H9 (cell line): ENCODE results near the gene ALDH2. TPM values are rescaled to one million over a fixed set of nuclear protein-coding genes. Genes with fewer than 3 reads are reported as not detected.

ENCODE experiments used
- DNase-seq: peaks from one replicate; pipeline ENCODE4 v3.0.0-alpha.2; 2017
- H2AFZ ChIP-seq: one replicate; pipeline ENCODE4 v1.6.1; 2013; ENCODE audit warnings: mild to moderate bottlenecking, low read length, control low read depth, moderate library complexity
- H2AK5ac ChIP-seq: 2 replicates; pipeline ENCODE4 v1.6.1; 2013; ENCODE audit warnings: low read length, control low read depth, mixed read lengths; ENCODE audit not compliant: insufficient read length
- H2BK120ac ChIP-seq: one replicate; pipeline ENCODE4 v1.6.1; 2013; ENCODE audit warnings: low read depth, mild to moderate bottlenecking, low read length, control low read depth, inconsistent platforms; ENCODE audit not compliant: poor library complexity, severe bottlenecking
- H2BK12ac ChIP-seq: 2 replicates; pipeline ENCODE4 v1.6.1; 2013; ENCODE audit warnings: low read length, control low read depth, mixed read lengths, low read depth; ENCODE audit not compliant: insufficient read length
- H2BK15ac ChIP-seq: 2 replicates; pipeline ENCODE4 v1.6.1; 2013; ENCODE audit warnings: low read depth, low read length, control low read depth
- H2BK20ac ChIP-seq: one replicate; pipeline ENCODE4 v1.6.1; 2013; ENCODE audit warnings: low read depth, mild to moderate bottlenecking, low read length, control low read depth, inconsistent platforms; ENCODE audit not compliant: poor library complexity, severe bottlenecking
- H2BK5ac ChIP-seq: 2 replicates; pipeline ENCODE4 v1.6.1; 2013; ENCODE audit warnings: low read length, control low read depth, mixed read lengths; ENCODE audit not compliant: insufficient read length
- H3K14ac ChIP-seq: 2 replicates; pipeline ENCODE4 v1.6.1; 2013; ENCODE audit warnings: low read length, control low read depth; ENCODE audit not compliant: insufficient read depth
- H3K18ac ChIP-seq: 2 replicates; pipeline ENCODE4 v1.6.1; 2013; ENCODE audit warnings: low read depth, mild to moderate bottlenecking, mixed read lengths, low read length, control low read depth; ENCODE audit not compliant: insufficient read length
- H3K23ac ChIP-seq: 2 replicates; pipeline ENCODE4 v1.6.1; 2013; ENCODE audit warnings: low read length, control low read depth, mixed read lengths, low read depth; ENCODE audit not compliant: insufficient read length
- H3K23me2 ChIP-seq: 2 replicates; pipeline ENCODE4 v1.6.1; 2013; ENCODE audit warnings: low read depth, mild to moderate bottlenecking, mixed read lengths, low read length, control low read depth; ENCODE audit not compliant: insufficient read length, poor library complexity, severe bottlenecking
- H3K27ac ChIP-seq: 2 replicates; pipeline ENCODE4 v1.5.1; 2013; ENCODE audit warnings: low read length, control low read depth, mixed read lengths, low read depth; ENCODE audit not compliant: insufficient read length
- H3K27me3 ChIP-seq: 2 replicates; pipeline ENCODE4 v1.6.1; 2013; ENCODE audit warnings: low read length, control low read depth, inconsistent platforms; ENCODE audit not compliant: insufficient read depth
- H3K4ac ChIP-seq: 2 replicates; pipeline ENCODE4 v1.6.1; 2013; ENCODE audit warnings: low read depth, mild to moderate bottlenecking, control low read depth, inconsistent platforms, low read length, moderate library complexity
- H3K4me1 ChIP-seq: 2 replicates; pipeline ENCODE4 v1.6.1; 2013; ENCODE audit warnings: low read length, control low read depth, inconsistent platforms; ENCODE audit not compliant: insufficient read depth
- H3K4me2 ChIP-seq: 2 replicates; pipeline ENCODE4 v1.6.1; 2013; ENCODE audit warnings: low read length, control low read depth, mixed read lengths; ENCODE audit not compliant: insufficient read length, insufficient read depth
- H3K56ac ChIP-seq: 2 replicates; pipeline ENCODE4 v1.6.1; 2013; ENCODE audit warnings: low read depth, mild to moderate bottlenecking, mixed read lengths, low read length, control low read depth; ENCODE audit not compliant: insufficient read length
- H3K79me1 ChIP-seq: 2 replicates; pipeline ENCODE4 v1.6.1; 2013; ENCODE audit warnings: low read depth, mild to moderate bottlenecking, moderate library complexity, low read length, control low read depth, inconsistent platforms; ENCODE audit not compliant: insufficient read depth, poor library complexity, severe bottlenecking
- H3K79me2 ChIP-seq: 2 replicates; pipeline ENCODE4 v1.6.1; 2013; ENCODE audit warnings: low read length, control low read depth, inconsistent platforms; ENCODE audit not compliant: insufficient read depth
- H3K9ac ChIP-seq: 2 replicates; pipeline ENCODE4 v1.6.1; 2013; ENCODE audit warnings: low read length, control low read depth, mixed read lengths; ENCODE audit not compliant: insufficient read length; ENCODE audit errors: extremely low read depth
- H3K9me3 ChIP-seq: one replicate; pipeline ENCODE4 v1.6.1; 2013; ENCODE audit warnings: low read depth, low read length, inconsistent platforms; ENCODE audit not compliant: control insufficient read depth
- H3T11ph ChIP-seq: one replicate; pipeline ENCODE4 v1.6.1; 2013; ENCODE audit warnings: mild to moderate bottlenecking, low read length, control low read depth, inconsistent platforms
- H4K20me1 ChIP-seq: one replicate; pipeline ENCODE4 v1.6.1; 2013; ENCODE audit not compliant: control insufficient read depth, insufficient read length, insufficient read depth
- H4K5ac ChIP-seq: 2 replicates; pipeline ENCODE4 v1.6.1; 2013; ENCODE audit warnings: low read depth, mild to moderate bottlenecking, mixed read lengths, low read length, control low read depth; ENCODE audit not compliant: insufficient read length
- H4K8ac ChIP-seq: replicated peaks from 2 replicates; pipeline ENCODE4 v1.6.1; 2013; ENCODE audit warnings: low read length, control low read depth, mixed read lengths, low read depth; ENCODE audit not compliant: insufficient read length
- H4K91ac ChIP-seq: 2 replicates; pipeline ENCODE4 v1.6.1; 2013; ENCODE audit warnings: low read depth, mild to moderate bottlenecking, moderate library complexity, mixed read lengths, low read length, control low read depth; ENCODE audit not compliant: insufficient read length
- H3K27ac Mint-ChIP-seq, 3 experiments: 2 replicates in 2 of 3; 3 replicates in 1 of 3; pipeline ENCODE4 v1.8.0; 2020 to 2021; ENCODE audit warnings: mixed read lengths in 3 of 3, mild to moderate bottlenecking in 1 of 3, moderate library complexity in 1 of 3
- H3K27me3 Mint-ChIP-seq: 2 replicates; pipeline ENCODE4 v1.8.0; 2021; ENCODE audit warnings: low read depth, mild to moderate bottlenecking, moderate library complexity, mixed read lengths
- H3K36me3 Mint-ChIP-seq, 3 experiments: 2 replicates in 2 of 3; 3 replicates in 1 of 3; pipeline ENCODE4 v1.8.0; 2020 to 2021; ENCODE audit warnings: low read depth in 3 of 3, mixed read lengths in 3 of 3; ENCODE audit not compliant: insufficient read depth in 1 of 3
- H3K4me1 Mint-ChIP-seq, 2 experiments: 2 replicates each; pipeline ENCODE4 v1.8.0; 2020; ENCODE audit warnings: mixed read lengths in 2 of 2
- H3K4me3 Mint-ChIP-seq, 2 experiments: 2 replicates in 1 of 2; 3 replicates in 1 of 2; pipeline ENCODE4 v1.8.0; 2020 to 2021; ENCODE audit warnings: mild to moderate bottlenecking in 2 of 2, mixed read lengths in 2 of 2, moderate library complexity in 1 of 2
- H3K9me3 Mint-ChIP-seq, 2 experiments: 2 replicates in 1 of 2; 3 replicates in 1 of 2; pipeline ENCODE4 v1.8.0; 2020; ENCODE audit warnings: mild to moderate bottlenecking in 2 of 2, mixed read lengths in 2 of 2, moderate library complexity in 1 of 2
- WGBS: extraction: QIAGEN DNeasy Blood & Tissue Kit; methylation state at CpG from one replicate; pipeline ENCODE4 v1.1.7; 2013; ENCODE audit warnings: missing lambda C conversion rate, low lambda C conversion rate, mixed read lengths; ENCODE audit not compliant: insufficient read length; ENCODE audit errors: extremely low coverage; 5-methylcytosine and 5-hydroxymethylcytosine counted together
- total RNA-seq: library from RNA; stranded (reverse); gene quantifications from 2 replicates; pipeline ENCODE4 v1.2.1, GENCODE V29; 2021
- TF ChIP-seq, protein P1 (sequence below): fragments of 200-600 bp; sonication (generic); conservative IDR thresholded peaks from 3 replicates; pipeline ENCODE4 v1.8.0; 2021; ENCODE audit warnings: antibody characterized with exemption, mild to moderate bottlenecking

ALDH2 gene
- total RNA-seq, 1 experiment from 2014 or later: 44.0 TPM

DNA sequence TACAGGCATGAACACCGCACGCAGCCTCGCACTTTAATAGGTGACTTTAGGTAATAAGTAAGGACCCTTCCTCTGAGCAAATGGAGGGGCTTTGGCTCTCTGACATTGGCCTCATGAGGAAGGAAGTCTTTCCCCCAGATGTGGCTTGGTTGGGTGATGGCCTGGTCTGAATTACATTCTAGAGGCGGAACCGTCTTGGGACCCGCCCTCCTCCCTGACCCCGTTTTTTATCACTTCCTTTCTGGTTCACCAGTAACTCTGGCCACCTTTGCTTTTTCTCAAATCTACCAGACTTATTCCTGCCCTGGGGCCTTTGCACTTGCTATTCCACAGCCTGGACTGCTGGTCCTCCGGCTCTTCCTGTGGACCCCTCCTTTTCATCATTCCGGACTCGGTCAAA is 13.4 kb downstream of the ALDH2 start:
- H2AFZ ChIP-seq: no peak overlapping the region
- Mint-ChIP-seq H3K4me3 (no peak overlapping the region), H3K27ac (peak overlapping the region in 2 of 3 experiments; percentile 42 to 70; a peak in 1 of 7 replicates), H3K9me3 (no peaks in the 10 kb centered on the region; a peak in 1 of 5 replicates), H3K36me3 (peaks cover 26 to 46% (median 41%) of the 10 kb centered on the region in 3 experiments; a peak in 6 of 7 replicates), H3K27me3 (no peaks in the 10 kb centered on the region), H3K4me1 (peaks cover 8 to 11% of the 10 kb centered on the region in 2 experiments)
- no peak overlapping the region for H3K27ac ChIP-seq
- no peaks in the 10 kb centered on the region for H4K20me1 ChIP-seq
- WGBS: no CpG with 5 or more reads among the region's 10 CpGs
- DNase-seq: no peak
- H2BK5ac ChIP-seq: no peak overlapping the region
- H4K5ac ChIP-seq: no peak overlapping the region
- no peak overlapping the region for H2BK120ac ChIP-seq
- H4K8ac ChIP-seq: no peak overlapping the region
- H4K91ac ChIP-seq: no peak overlapping the region
- 0 out of 2 replicates have a peak, but pooled peaks cover 2% of the 10 kb centered on the region for H3K79me2 ChIP-seq
- TF ChIP-seq, protein P1, sequence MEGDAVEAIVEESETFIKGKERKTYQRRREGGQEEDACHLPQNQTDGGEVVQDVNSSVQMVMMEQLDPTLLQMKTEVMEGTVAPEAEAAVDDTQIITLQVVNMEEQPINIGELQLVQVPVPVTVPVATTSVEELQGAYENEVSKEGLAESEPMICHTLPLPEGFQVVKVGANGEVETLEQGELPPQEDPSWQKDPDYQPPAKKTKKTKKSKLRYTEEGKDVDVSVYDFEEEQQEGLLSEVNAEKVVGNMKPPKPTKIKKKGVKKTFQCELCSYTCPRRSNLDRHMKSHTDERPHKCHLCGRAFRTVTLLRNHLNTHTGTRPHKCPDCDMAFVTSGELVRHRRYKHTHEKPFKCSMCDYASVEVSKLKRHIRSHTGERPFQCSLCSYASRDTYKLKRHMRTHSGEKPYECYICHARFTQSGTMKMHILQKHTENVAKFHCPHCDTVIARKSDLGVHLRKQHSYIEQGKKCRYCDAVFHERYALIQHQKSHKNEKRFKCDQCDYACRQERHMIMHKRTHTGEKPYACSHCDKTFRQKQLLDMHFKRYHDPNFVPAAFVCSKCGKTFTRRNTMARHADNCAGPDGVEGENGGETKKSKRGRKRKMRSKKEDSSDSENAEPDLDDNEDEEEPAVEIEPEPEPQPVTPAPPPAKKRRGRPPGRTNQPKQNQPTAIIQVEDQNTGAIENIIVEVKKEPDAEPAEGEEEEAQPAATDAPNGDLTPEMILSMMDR: no peak
- H3K14ac ChIP-seq: no peak overlapping the region
- no peak overlapping the region for H3K56ac ChIP-seq
- no peaks in the 10 kb centered on the region for H3K9me3 ChIP-seq
- H3T11ph ChIP-seq: no peak overlapping the region
- H3K4me1 ChIP-seq: no peaks in the 10 kb centered on the region; the same call in 1 of the 2 replicates
- H2BK15ac ChIP-seq: no peak overlapping the region
- H3K79me1 ChIP-seq: no peaks in the 10 kb centered on the region
- no peak overlapping the region for H3K23ac ChIP-seq
- H3K27me3 ChIP-seq: no peaks in the 10 kb centered on the region
- no peak overlapping the region for H2AK5ac ChIP-seq
- no peak overlapping the region for H3K9ac ChIP-seq
- H3K18ac ChIP-seq: no peak overlapping the region
- no peak overlapping the region for H3K4me2 ChIP-seq
- H3K23me2 ChIP-seq: no peaks in the 10 kb centered on the region
- H3K4ac ChIP-seq: no peak overlapping the region
- no peak overlapping the region for H2BK20ac ChIP-seq
- no peak overlapping the region for H2BK12ac ChIP-seq
